ENCODE results near the gene XPNPEP3.

DNA sequence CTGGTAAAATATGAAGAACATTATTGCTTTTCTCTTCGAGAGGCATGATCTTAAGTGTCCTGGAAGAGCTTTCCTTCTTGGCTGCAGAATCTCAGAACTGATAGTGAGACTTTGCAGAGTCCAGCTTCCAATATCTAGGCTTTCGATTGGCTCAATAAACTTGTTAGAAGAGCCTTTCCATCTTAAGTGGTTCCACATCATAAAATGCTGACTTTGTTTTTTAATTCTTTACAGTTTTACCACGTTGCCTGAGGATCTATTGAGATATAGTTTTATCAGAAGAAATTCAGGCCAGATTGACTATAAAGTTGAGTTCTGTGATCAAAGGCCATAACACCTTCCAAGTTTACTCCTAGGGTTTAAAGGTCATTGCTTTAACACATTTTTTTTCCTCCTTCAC lies 20.5 kb downstream of the XPNPEP3 start:
- TF ChIP-seq, protein P1, sequence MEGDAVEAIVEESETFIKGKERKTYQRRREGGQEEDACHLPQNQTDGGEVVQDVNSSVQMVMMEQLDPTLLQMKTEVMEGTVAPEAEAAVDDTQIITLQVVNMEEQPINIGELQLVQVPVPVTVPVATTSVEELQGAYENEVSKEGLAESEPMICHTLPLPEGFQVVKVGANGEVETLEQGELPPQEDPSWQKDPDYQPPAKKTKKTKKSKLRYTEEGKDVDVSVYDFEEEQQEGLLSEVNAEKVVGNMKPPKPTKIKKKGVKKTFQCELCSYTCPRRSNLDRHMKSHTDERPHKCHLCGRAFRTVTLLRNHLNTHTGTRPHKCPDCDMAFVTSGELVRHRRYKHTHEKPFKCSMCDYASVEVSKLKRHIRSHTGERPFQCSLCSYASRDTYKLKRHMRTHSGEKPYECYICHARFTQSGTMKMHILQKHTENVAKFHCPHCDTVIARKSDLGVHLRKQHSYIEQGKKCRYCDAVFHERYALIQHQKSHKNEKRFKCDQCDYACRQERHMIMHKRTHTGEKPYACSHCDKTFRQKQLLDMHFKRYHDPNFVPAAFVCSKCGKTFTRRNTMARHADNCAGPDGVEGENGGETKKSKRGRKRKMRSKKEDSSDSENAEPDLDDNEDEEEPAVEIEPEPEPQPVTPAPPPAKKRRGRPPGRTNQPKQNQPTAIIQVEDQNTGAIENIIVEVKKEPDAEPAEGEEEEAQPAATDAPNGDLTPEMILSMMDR (IDR thresholded peaks at IDR 0.05) = no peak
- no peak for TF ChIP-seq POLR2A (IDR thresholded peaks at IDR 0.05)
